ENCODE measurements around the gene ATP6V0E2.

- no peak for TF ChIP-seq CTCF (IDR thresholded peaks at IDR 0.05)
- no peak for TF ChIP-seq POLR2A (IDR thresholded peaks at IDR 0.05)
- TF ChIP-seq POLR2AphosphoS5 (IDR thresholded peaks at IDR 0.05) = no peak
These were observed 23.7 kb upstream of the ATP6V0E2 start for GRCh38 chr7:149850007-149850594.

Measured in gastroesophageal sphincter (tissue), 3 donors.